Neural progenitor cell (in vitro differentiated cells): Measurements from ENCODE around the gene CLEC4G.

Experiments used
- EZH2 ChIP-seq: fragments of 200-600 bp; sonication (generic); IDR thresholded peaks from 2 replicates; pipeline ENCODE4 v1.6.1; 2017; ENCODE audit warnings: antibody characterized with exemption, mild to moderate bottlenecking, moderate library complexity
- EZH2phosphoT487 ChIP-seq: fragments of 200-600 bp; sonication (generic); IDR thresholded peaks from 2 replicates; pipeline ENCODE4 v1.6.1; 2017; ENCODE audit warnings: antibody characterized with exemption
- TF ChIP-seq, protein P1 (sequence below): fragments of 200-600 bp; sonication (generic); IDR thresholded peaks from 2 replicates; pipeline ENCODE4 v1.5.1; 2017; ENCODE audit warnings: antibody characterized with exemption, mild to moderate bottlenecking

DNA sequence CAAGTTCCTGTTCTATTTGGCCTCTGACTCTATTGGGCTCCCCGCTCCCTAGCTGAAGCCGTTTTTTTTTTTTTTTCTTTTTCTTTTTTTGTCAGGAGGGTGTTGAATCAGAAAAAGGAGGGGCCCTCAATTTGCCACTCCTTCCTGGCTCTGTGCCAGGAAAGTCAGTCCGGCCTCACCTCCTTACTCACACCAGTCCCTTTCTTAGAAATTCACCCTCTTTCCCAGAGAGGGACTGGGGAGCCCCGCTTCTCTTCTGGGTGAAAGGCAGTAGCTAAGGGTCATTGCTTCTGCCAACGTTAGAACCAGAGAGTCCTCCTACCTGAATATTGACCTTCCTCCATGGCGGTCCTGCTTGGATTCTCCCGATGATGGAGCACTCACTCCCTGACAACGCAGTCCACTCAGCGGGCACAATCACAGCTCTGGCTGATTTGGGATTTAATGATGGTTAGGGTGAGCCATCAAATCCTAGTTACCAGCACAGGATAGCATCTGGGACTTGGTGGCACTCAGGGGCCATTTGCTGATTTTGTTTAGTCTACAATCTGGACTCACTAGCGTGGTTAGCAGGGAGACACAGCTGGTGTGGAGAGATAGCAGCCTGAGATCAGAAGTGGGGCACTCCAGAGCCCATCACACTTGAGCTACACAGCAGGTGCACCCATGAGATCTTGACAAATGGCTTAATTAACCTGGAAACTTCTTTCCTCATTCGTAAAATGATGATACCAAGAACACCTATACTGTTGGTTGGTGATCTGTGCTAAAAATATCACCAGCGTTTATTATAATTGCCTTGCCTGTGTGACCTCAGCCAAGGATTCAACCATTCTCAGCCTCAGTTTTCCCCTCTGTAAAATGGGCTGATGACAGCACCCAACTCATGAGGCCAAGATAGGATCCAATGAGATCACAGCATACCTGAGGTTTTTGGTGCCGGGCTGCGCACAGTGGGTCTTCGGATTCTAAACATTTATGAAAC, 32.2 kb downstream of the CLEC4G start:
- TF ChIP-seq, protein P1, sequence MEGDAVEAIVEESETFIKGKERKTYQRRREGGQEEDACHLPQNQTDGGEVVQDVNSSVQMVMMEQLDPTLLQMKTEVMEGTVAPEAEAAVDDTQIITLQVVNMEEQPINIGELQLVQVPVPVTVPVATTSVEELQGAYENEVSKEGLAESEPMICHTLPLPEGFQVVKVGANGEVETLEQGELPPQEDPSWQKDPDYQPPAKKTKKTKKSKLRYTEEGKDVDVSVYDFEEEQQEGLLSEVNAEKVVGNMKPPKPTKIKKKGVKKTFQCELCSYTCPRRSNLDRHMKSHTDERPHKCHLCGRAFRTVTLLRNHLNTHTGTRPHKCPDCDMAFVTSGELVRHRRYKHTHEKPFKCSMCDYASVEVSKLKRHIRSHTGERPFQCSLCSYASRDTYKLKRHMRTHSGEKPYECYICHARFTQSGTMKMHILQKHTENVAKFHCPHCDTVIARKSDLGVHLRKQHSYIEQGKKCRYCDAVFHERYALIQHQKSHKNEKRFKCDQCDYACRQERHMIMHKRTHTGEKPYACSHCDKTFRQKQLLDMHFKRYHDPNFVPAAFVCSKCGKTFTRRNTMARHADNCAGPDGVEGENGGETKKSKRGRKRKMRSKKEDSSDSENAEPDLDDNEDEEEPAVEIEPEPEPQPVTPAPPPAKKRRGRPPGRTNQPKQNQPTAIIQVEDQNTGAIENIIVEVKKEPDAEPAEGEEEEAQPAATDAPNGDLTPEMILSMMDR = no peak
- TF ChIP-seq EZH2 (no peak), EZH2phosphoT487 (no peak)
